Panc1 (cell line): ENCODE measurements around the gene GFOD2.

ENCODE experiments used
- CTCF ChIP-seq: fragments of 450-650 bp; IDR thresholded peaks from 2 replicates; pipeline ENCODE4 v1.5.1; 2017; ENCODE audit warnings: mild to moderate bottlenecking
- POLR2AphosphoS5 ChIP-seq: IDR thresholded peaks from 2 replicates; pipeline ENCODE4 v1.6.1; 2012; ENCODE audit warnings: mild to moderate bottlenecking, low read depth, low read length, moderate library complexity
- REST ChIP-seq, 2 experiments: IDR thresholded peaks; 2 replicates each; pipeline ENCODE4 v1.6.1; 2011 to 2012; ENCODE audit warnings: low read depth in 2 of 2, control low read depth in 1 of 2, low read length in 1 of 2, mild to moderate bottlenecking in 1 of 2, moderate library complexity in 1 of 2; ENCODE audit not compliant: insufficient read depth in 1 of 2
- SIN3A ChIP-seq: IDR thresholded peaks from 2 replicates; pipeline ENCODE4 v1.6.1; 2012; ENCODE audit warnings: low read depth, mild to moderate bottlenecking, low read length, moderate library complexity, borderline replicate concordance; ENCODE audit not compliant: insufficient read depth
- TCF7L2 ChIP-seq: IDR thresholded peaks from 2 replicates; pipeline ENCODE4 v1.6.1; 2011; ENCODE audit warnings: mild to moderate bottlenecking, low read depth, low read length, inconsistent platforms

- TF ChIP-seq CTCF (no peak), POLR2AphosphoS5 (no peak), REST (IDR thresholded peaks at IDR 0.05; ENCODE audit: insufficient read depth in 1 of 2, low read depth in 2 of 2, low read length in 1 of 2) (no peak), TCF7L2 (no peak), SIN3A (no peak)
These were observed 77.1 kb downstream of the GFOD2 start for GRCh38 chr16:67641779-67642708.
